ACC112 (cell line): ENCODE measurements around the gene HNRNPA3.
A peak's percentile ranks its signal among the peaks of the same experiment; 100 is the strongest.
"Not testable (repeated sequence)": the region's sequence is repeated elsewhere in the genome, so short reads cannot be mapped to it uniquely, and the experiment has no call there.

ENCODE experiments used
- H2AFZ ChIP-seq: fragments of 200-600 bp; sonication (generic); one replicate; pipeline ENCODE4 v1.6.0; 2017; ENCODE audit warnings: antibody characterized with exemption, low read length; ENCODE audit not compliant: unreplicated experiment
- H3K27ac ChIP-seq: fragments of 200-600 bp; sonication (generic); 2 replicates; pipeline ENCODE4 v1.5.1; 2014; ENCODE audit warnings: low read depth, mild to moderate bottlenecking, antibody characterized with exemption, low read length, moderate library complexity
- H3K27me3 ChIP-seq: fragments of 200-600 bp; sonication (generic); 2 replicates; pipeline ENCODE4 v1.6.1; 2014; ENCODE audit warnings: mild to moderate bottlenecking, antibody characterized with exemption, low read length, moderate library complexity, mixed read lengths; ENCODE audit not compliant: insufficient read depth
- H3K36me3 ChIP-seq: fragments of 200-600 bp; sonication (generic); 2 replicates; pipeline ENCODE4 v1.6.1; 2016; ENCODE audit warnings: mild to moderate bottlenecking, antibody characterized with exemption, low read length, moderate library complexity, mixed read lengths; ENCODE audit not compliant: insufficient read depth
- H3K4me1 ChIP-seq: fragments of 200-600 bp; sonication (generic); one replicate; pipeline ENCODE4 v1.6.1; 2016; ENCODE audit warnings: low read length, mixed read lengths; ENCODE audit not compliant: insufficient read depth, unreplicated experiment, control insufficient read depth
- H3K4me3 ChIP-seq: fragments of 200-600 bp; sonication (generic); 2 replicates; pipeline ENCODE4 v1.5.1; 2014; ENCODE audit warnings: mild to moderate bottlenecking, low read depth, low read length
- H3K79me2 ChIP-seq: fragments of 200-600 bp; sonication (generic); one replicate; pipeline ENCODE4 v1.6.0; 2016; ENCODE audit warnings: low read length; ENCODE audit not compliant: control insufficient read depth, unreplicated experiment, insufficient read depth

Gene HNRNPA3

DNA sequence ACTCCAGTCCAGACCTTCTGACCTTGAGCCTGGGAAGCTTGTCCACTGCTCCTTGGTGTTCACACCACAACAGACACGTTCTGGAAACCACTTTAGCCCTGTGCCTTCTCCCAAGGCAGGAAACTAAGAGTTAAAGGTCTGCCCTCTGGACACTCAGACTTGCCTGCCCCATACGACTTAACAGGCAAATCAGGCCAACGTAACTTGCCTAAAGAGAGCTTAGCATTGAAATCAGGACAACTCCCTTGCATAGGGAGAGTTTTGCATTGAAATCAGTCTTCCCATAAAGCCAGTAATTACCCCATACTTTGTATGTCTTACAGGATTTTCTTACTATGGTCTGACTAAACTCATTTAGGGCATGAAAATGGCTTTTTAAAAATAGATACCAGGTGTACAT lies 33.4 kb downstream of the HNRNPA3 start:
- Histone ChIP-seq H2AFZ (no peak overlapping the region), H3K27me3 (no peaks in the 10 kb centered on the region), H3K4me3 (no peak overlapping the region), H3K79me2 (peaks cover 93% of the 10 kb centered on the region), H3K4me1 (peaks cover 51% of the 10 kb centered on the region), H3K36me3 (peaks cover 4% of the 10 kb centered on the region; the same call in 1 of the 2 replicates), H3K27ac (peak overlapping the region; percentile 99)

DNA sequence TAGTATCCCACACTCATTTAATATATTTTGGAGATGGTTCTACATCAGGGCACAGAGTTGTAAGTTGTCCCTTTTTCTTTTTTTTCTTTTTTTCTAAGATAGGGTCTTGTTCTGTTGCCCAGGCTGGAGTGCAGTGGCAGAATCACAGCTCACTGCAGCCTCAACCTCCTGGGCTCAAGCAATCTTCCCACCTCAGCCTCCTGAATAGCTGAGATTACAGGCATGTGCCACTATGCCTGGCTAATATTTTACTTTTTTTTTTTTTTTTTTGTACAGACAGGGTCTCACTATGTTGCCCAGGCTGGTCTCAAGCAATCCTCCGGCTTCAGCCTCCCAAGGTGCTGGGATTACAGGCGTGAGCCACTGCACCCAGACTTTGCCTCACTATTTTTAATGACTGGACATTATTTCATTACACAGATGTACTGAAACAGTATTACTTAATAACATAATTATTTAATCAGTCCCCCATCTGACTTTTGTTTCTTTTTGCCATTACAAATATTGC lies 34.0 kb downstream of the HNRNPA3 start:
- H3K27me3 ChIP-seq, H2AFZ ChIP-seq, H3K4me3 ChIP-seq, H3K36me3 ChIP-seq: not testable (repeated sequence)
- peaks cover 93% of the 10 kb centered on the region for H3K79me2 ChIP-seq
- H3K4me1 ChIP-seq: peaks cover 50% of the 10 kb centered on the region
- peak overlapping the region; percentile 99 for H3K27ac ChIP-seq

DNA sequence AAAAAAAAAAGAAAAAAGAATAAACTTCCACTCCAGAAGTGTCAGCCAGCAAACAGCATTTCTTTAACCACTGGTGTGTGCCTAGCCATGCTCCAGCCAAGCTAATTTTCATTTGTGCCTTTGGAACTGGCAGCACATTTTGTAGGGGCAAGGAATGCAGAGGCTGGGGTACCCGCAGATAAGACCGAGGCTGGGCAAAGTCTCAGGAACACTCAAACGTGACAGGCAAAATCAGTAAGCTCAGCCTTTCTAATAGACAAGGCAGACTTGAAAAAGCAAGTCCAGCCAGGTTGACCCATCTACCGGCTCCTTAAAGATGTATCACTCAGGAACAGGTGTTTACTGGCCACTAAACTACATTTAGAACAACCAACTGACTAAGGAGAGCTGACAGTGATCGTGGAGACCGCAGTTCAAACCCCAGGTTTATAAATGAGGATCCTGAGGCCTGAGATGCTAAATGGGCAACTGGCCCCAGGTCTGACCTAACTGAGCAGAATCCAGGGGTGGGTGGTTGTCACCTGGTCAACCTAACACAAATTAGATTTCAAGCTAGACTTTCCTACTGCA lies 35.2 kb downstream of the HNRNPA3 start:
- Histone ChIP-seq H3K4me1 (peaks cover 51% of the 10 kb centered on the region), H3K79me2 (peaks cover 94% of the 10 kb centered on the region), H3K27ac (no peak overlapping the region), H2AFZ (no peak overlapping the region), H3K4me3 (no peak overlapping the region), H3K27me3 (no peaks in the 10 kb centered on the region), H3K36me3 (peaks cover 8% of the 10 kb centered on the region)

DNA sequence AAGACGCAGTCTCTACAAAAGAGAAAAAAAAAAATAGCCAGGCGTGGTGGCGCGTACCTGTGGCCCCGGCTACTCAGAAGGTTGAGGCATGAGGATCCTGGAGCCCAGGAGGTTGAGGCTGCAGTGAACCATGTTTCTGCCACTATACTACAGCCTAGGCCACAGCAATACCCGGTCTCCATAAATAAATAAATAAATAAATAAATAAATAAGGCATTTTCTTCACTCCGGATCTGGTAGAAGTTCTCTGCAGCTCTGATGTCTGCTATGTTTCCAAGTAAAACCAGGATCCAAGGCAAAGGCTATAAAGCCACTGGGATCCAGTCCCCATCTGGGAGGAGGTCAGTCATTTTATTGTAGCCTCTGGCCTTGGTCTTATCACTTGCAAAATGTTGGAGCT lies 36.4 kb downstream of the HNRNPA3 start:
- Histone ChIP-seq H3K36me3 (peaks cover 16% of the 10 kb centered on the region), H3K4me1 (peaks cover 53% of the 10 kb centered on the region), H3K27me3 (no peaks in the 10 kb centered on the region), H3K27ac (no peak overlapping the region), H3K4me3 (no peak overlapping the region), H3K79me2 (peaks cover 95% of the 10 kb centered on the region), H2AFZ (no peak overlapping the region)

DNA sequence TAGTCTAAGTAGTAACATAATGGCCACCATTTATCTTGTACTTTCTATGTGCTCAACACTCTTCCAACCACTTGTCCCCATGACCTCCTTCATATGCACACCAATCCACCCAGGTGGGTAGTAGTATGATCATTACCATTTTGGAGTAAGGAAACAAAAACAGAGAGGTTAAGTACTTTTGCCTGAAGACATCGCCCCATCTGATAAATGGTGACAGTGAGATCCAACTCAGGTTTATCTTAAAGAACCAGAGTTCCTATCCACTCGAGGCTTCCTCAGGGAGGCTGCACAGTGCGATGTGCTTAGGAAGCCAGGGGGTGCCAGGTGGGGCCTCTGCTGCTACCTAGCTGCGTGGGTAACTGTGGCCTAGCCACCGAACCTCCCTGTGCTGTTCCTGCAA lies 37.9 kb downstream of the HNRNPA3 start:
- no peak overlapping the region for H3K4me3 ChIP-seq
- peaks cover 26% of the 10 kb centered on the region for H3K36me3 ChIP-seq
- no peak overlapping the region for H3K27ac ChIP-seq
- no peak overlapping the region for H2AFZ ChIP-seq
- H3K79me2 ChIP-seq: peaks cover 97% of the 10 kb centered on the region
- peaks cover 53% of the 10 kb centered on the region for H3K4me1 ChIP-seq
- no peaks in the 10 kb centered on the region for H3K27me3 ChIP-seq

DNA sequence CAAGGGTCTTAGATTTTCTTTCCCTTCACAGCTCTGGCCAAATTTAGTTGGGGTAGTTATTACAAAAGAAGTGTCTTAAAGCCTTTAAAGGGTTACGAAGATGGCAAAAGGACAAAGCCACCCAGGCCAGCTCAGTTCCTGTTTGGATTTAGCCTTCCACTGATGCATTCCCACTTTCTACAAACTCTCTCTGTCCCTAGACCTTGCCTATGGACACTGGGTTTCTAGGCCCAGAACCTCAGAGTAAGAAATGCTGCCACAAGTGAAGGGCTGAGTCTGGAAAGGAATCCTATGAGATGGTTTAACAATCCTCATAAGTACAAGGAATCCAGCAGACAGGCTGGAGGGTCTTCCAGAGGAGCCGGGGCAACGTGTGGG lies 38.6 kb downstream of the HNRNPA3 start:
- peaks cover 55% of the 10 kb centered on the region for H3K4me1 ChIP-seq
- H3K79me2 ChIP-seq: peaks cover 98% of the 10 kb centered on the region
- H3K27ac ChIP-seq: peak overlapping the region; percentile 51
- no peak overlapping the region for H3K4me3 ChIP-seq
- no peak overlapping the region for H2AFZ ChIP-seq
- H3K36me3 ChIP-seq: peaks cover 26% of the 10 kb centered on the region
- H3K27me3 ChIP-seq: no peaks in the 10 kb centered on the region

DNA sequence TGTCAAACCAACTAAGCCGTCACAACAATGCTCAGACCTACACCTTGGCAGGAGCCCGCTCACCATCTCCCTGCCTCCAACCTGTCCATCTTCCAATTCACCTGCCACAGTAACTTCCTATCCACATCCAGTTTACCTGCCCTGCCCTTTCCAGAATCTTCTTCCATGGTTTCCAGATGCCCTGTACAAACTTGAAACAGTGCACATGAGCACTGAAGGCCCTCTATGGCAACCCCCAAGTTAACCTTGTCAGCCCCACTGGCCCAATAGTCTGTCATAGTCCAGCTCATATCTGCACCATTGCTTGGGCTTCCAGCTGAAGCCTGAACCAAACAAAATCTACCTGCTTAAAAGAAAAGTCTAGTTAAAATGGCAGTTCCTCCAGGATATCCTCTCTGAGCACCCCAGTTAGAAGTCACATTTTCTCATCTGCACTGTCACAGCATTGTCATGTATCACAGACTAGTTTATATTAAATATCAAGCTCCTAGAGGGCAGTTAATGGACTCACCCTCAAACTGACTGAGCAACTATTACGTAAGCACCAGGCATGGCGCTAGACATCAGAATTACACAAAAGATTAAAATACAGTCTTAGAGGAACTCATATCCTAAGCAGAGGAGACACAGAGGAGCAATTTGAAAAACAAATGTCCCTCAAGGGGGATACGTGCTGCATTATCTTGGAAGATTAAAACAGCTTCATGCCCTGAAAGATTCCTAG lies 40.4 kb downstream of the HNRNPA3 start:
- H3K27me3 ChIP-seq: no peaks in the 10 kb centered on the region
- H3K36me3 ChIP-seq: peaks cover 27% of the 10 kb centered on the region
- H3K4me1 ChIP-seq: peaks cover 70% of the 10 kb centered on the region
- no peak overlapping the region for H3K4me3 ChIP-seq
- peak overlapping the region; percentile 51; the same call in 1 of the 2 replicates for H3K27ac ChIP-seq
- peaks cover 100% of the 10 kb centered on the region for H3K79me2 ChIP-seq
- no peak overlapping the region for H2AFZ ChIP-seq

DNA sequence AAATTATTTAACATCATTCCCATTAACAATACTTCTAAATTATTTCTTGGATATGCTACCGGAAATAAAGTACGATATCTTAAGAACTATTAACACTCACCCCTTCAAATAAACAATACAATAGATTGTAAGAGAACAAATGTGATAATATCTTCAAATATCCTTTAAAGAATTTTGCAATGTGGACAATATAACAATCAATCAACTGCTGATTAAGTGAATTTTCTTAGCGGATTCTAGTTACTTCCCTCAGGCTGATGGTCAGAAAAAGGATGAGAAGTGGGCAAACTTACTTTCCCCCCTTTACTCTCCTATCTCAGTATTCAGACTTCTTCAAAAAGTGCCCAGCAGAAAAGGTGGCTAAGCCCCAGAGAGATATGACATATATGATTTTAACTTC lies 41.1 kb downstream of the HNRNPA3 start:
- Histone ChIP-seq H3K27me3 (no peaks in the 10 kb centered on the region), H3K4me1 (peaks cover 72% of the 10 kb centered on the region), H3K36me3 (peaks cover 33% of the 10 kb centered on the region), H3K79me2 (peaks cover 100% of the 10 kb centered on the region), H3K4me3 (no peak overlapping the region), H2AFZ (no peak overlapping the region), H3K27ac (no peak overlapping the region)

DNA sequence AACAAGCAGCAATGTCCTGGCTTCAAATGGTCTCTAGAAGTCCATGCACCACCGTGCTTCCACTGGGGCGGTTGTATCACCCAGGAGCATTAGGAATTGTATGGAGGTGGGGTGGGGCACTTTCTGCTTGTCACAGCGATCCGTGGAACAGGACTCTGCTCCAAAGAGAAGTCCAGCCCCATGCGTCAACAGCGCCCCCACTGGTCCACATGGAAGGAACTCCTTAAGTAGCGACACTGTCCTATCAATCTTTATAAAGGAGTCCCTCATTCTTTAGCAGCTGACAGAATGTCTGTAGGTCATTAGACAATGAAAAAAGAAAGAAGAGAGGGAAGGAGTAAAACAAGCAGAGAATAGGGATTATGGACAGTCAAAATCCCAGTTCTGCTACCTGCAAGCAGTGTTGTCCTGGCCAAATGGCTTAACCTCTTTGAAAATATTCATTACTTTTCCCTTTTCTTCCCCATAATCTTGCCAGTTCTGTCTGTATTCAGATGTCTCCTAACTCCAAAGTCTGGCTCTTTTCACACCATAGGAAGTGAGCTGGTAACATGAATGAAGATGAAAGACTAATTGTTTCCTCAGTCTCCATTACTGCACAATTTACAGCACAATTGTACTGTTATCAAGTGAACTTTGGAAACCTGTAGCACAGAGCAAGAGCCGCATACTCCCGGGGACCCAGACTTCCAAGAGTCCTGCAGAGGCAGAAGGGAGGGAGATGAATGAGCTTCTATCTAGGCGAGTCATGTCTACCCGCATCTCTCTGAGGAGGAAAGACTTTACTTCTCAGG lies 42.0 kb downstream of the HNRNPA3 start:
- H3K27ac ChIP-seq: peak overlapping the region; percentile 26
- H2AFZ ChIP-seq: no peak overlapping the region
- H3K4me1 ChIP-seq: peaks cover 72% of the 10 kb centered on the region
- H3K36me3 ChIP-seq: peaks cover 35% of the 10 kb centered on the region
- H3K4me3 ChIP-seq: peak overlapping the region; percentile 30; the same call in 1 of the 2 replicates
- H3K27me3 ChIP-seq: no peaks in the 10 kb centered on the region
- peaks cover 100% of the 10 kb centered on the region for H3K79me2 ChIP-seq

DNA sequence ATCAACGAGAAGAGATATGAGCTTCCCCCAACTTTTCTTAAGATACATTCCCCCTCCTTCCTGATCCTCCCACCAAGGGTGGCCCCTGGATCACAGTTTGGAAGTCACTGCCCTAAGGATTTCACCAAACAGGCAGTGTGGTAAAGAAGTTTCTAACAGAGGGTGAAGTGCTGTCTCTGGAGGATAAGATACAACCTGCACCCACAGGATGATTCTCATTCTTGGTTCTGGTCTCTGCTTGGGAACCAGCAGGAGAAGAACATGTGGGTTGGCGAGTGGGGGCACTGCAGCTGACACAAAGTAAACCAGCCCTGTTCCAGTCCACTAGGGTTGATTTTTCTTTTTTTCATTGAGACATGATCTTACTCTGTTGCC lies 42.6 kb downstream of the HNRNPA3 start:
- H3K27me3 ChIP-seq: no peaks in the 10 kb centered on the region
- H3K4me3 ChIP-seq: 0 out of 2 replicates have a peak overlapping the region, but pooled peaks have one; percentile 30
- H3K79me2 ChIP-seq: peaks cover 99% of the 10 kb centered on the region
- H3K4me1 ChIP-seq: peaks cover 74% of the 10 kb centered on the region
- H2AFZ ChIP-seq: no peak overlapping the region
- H3K36me3 ChIP-seq: peaks cover 32% of the 10 kb centered on the region
- peak overlapping the region; percentile 26 for H3K27ac ChIP-seq
